ENCODE results near the gene RPUSD2. TPM values are rescaled to one million over a fixed set of nuclear protein-coding genes. Genes with fewer than 3 reads are reported as not detected.
A peak's percentile ranks its signal among the peaks of the same experiment; 100 is the strongest.

The RPUSD2 gene
- total and polyA plus RNA-seq, 12 donors: 5.7 to 20.7 (median 11.8) TPM

GRCh38 chr15:40528801-40529200 is 40.3 kb upstream of the RPUSD2 start:
- intact Hi-C loops (cut with DNase I): no loop called here
- Histone ChIP-seq H3K36me3 (replicated peaks in 1 of 2) (no peaks in the 10 kb centered on the region), H3K4me3 (no peak overlapping the region), H3K27ac (no peak overlapping the region), H3K9me3 (replicated peaks in 1 of 3) (no peaks in the 10 kb centered on the region), H3K4me1 (replicated peaks in 1 of 2) (no peaks in the 10 kb centered on the region), H3K27me3 (no peaks in the 10 kb centered on the region)
- WGBS, 4 donors: 58 to 72% (median 65%) methylated on average over 6 of the region's 6 CpGs
- TF ChIP-seq CTCF (IDR thresholded peaks at IDR 0.05) (no peak), POLR2A (IDR thresholded peaks at IDR 0.05) (no peak)
- no peak for DNase-seq

GRCh38 chr15:40533763-40534364 is 35.2 kb upstream of the RPUSD2 start:
- Histone ChIP-seq H3K4me1 (replicated peaks in 1 of 2) (peaks cover 0 to 4% of the 10 kb centered on the region in 2 donors), H3K27me3 (no peaks in the 10 kb centered on the region), H3K36me3 (replicated peaks in 1 of 2) (no peaks in the 10 kb centered on the region), H3K4me3 (no peak overlapping the region), H3K9me3 (replicated peaks in 1 of 3) (no peaks in the 10 kb centered on the region), H3K27ac (no peak overlapping the region)
- DNase-seq: no peak
- 81 to 86% (median 83%) methylated on average over 4 of the region's 4 CpGs for WGBS, 4 donors
- TF ChIP-seq CTCF (IDR thresholded peaks at IDR 0.05) (no peak), POLR2A (IDR thresholded peaks at IDR 0.05) (no peak)
- intact Hi-C loops (cut with DNase I): no loop called here

- peaks cover 0 to 4% of the 10 kb centered on the region in 2 donors for H3K4me1 ChIP-seq (replicated peaks in 1 of 2)
Observed at GRCh38 chr15:40534371-40534770, 34.7 kb upstream of the RPUSD2 start.

GRCh38 chr15:40536501-40536900 is 32.6 kb upstream of the RPUSD2 start:
- Histone ChIP-seq H3K27me3 (no peaks in the 10 kb centered on the region), H3K4me3 (no peak overlapping the region), H3K36me3 (replicated peaks in 1 of 2) (no peaks in the 10 kb centered on the region), H3K9me3 (replicated peaks in 1 of 3) (no peaks in the 10 kb centered on the region), H3K4me1 (replicated peaks in 1 of 2) (peaks cover 0 to 4% of the 10 kb centered on the region in 2 donors), H3K27ac (no peak overlapping the region)
- peak in 5 of 7 donors; percentile 41 to 62 (median 50) for DNase-seq
- 32 to 51% (median 40%) methylated on average over 4 to 5 of the region's 5 CpGs for WGBS, 4 donors
- TF ChIP-seq CTCF (IDR thresholded peaks at IDR 0.05) (no peak), POLR2A (IDR thresholded peaks at IDR 0.05) (no peak)
- intact Hi-C loops (cut with DNase I): no loop called here

More at GRCh38 chr15:40534371-40534770, 34.7 kb upstream of the RPUSD2 start:
- no peaks in the 10 kb centered on the region for H3K27me3 ChIP-seq
- no peak for TF ChIP-seq CTCF (IDR thresholded peaks at IDR 0.05)
- TF ChIP-seq POLR2A (IDR thresholded peaks at IDR 0.05): no peak
- H3K9me3 ChIP-seq (replicated peaks in 1 of 3): no peaks in the 10 kb centered on the region
- WGBS, 4 donors: 70 to 82% (median 73%) methylated on average over 5 of the region's 5 CpGs
- peak in 1 of 7 donors; percentile 6 for DNase-seq
- H3K4me3 ChIP-seq: no peak overlapping the region
- no peaks in the 10 kb centered on the region for H3K36me3 ChIP-seq (replicated peaks in 1 of 2)
- intact Hi-C loops (cut with DNase I): no loop called here
- no peak overlapping the region for H3K27ac ChIP-seq
